ENCODE measurements around the gene BORCS5.
A peak's percentile ranks its signal among the peaks of the same experiment; 100 is the strongest.

- TF ChIP-seq, protein P1, sequence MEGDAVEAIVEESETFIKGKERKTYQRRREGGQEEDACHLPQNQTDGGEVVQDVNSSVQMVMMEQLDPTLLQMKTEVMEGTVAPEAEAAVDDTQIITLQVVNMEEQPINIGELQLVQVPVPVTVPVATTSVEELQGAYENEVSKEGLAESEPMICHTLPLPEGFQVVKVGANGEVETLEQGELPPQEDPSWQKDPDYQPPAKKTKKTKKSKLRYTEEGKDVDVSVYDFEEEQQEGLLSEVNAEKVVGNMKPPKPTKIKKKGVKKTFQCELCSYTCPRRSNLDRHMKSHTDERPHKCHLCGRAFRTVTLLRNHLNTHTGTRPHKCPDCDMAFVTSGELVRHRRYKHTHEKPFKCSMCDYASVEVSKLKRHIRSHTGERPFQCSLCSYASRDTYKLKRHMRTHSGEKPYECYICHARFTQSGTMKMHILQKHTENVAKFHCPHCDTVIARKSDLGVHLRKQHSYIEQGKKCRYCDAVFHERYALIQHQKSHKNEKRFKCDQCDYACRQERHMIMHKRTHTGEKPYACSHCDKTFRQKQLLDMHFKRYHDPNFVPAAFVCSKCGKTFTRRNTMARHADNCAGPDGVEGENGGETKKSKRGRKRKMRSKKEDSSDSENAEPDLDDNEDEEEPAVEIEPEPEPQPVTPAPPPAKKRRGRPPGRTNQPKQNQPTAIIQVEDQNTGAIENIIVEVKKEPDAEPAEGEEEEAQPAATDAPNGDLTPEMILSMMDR (IDR thresholded peaks at IDR 0.05), result no peak
- peak in 1 of 3 donors; percentile 19 for TF ChIP-seq POLR2A (IDR thresholded peaks at IDR 0.05)
These were observed 92.7 kb downstream of the BORCS5 start for GRCh38 chr12:12449533-12450025.

All from body of pancreas (tissue), 4 donors.